HepG2 (cell line): ENCODE results near the gene TANGO6.

ENCODE experiments used
- CREB1 ChIP-seq, 2 experiments: fragments of 450-650 bp in 1 of 2; IDR thresholded peaks; 2 replicates each; pipeline ENCODE4 v1.6.1; 2016 to 2017; ENCODE audit warnings: control low read depth in 1 of 2, mild to moderate bottlenecking in 1 of 2, missing compliant biosample characterization in 1 of 2, missing genetic modification characterization in 1 of 2
- EP300 ChIP-seq, 3 experiments: sonication (generic) in 1 of 3; formaldehyde crosslinking in 1 of 3; IDR thresholded peaks; 2 replicates each; pipeline versions ENCODE4 v1.5.1 to v1.6.1; 2011 to 2020; ENCODE audit warnings: low read depth in 2 of 3, low read length in 2 of 3, borderline replicate concordance in 1 of 3, improper control_type of control experiment in 1 of 3, mild to moderate bottlenecking in 1 of 3, missing genetic modification reagents in 1 of 3, moderate library complexity in 1 of 3
- FOSL1 ChIP-seq: sonication (generic); formaldehyde crosslinking; IDR thresholded peaks from 2 replicates; pipeline ENCODE4 v1.9.0; 2021; ENCODE audit warnings: missing genetic modification reagents, borderline replicate concordance
- FOXO1 ChIP-seq: sonication (generic); formaldehyde crosslinking; IDR thresholded peaks from 2 replicates; pipeline ENCODE4 v1.4.0; 2020; ENCODE audit warnings: missing genetic modification reagents
- JUND ChIP-seq: sonication (generic); formaldehyde crosslinking; IDR thresholded peaks from 2 replicates; pipeline ENCODE4 v1.8.0; 2022; ENCODE audit warnings: mild to moderate bottlenecking, missing genetic modification reagents
- KLF13 ChIP-seq: sonication (generic); formaldehyde crosslinking; IDR thresholded peaks from 2 replicates; pipeline ENCODE4 v1.4.0; 2020; ENCODE audit warnings: mild to moderate bottlenecking, missing genetic modification reagents
- MXD4 ChIP-seq: IDR thresholded peaks from 2 replicates; pipeline ENCODE4 v1.6.1; 2016; ENCODE audit warnings: mild to moderate bottlenecking, missing biosample characterization, missing genetic modification reagents
- SMAD3 ChIP-seq: sonication (generic); formaldehyde crosslinking; IDR thresholded peaks from 2 replicates; pipeline ENCODE4 v1.4.0; 2020; ENCODE audit warnings: missing genetic modification reagents
- SMC3 ChIP-seq: IDR thresholded peaks from 2 replicates; pipeline ENCODE4 v1.6.1; 2011; ENCODE audit warnings: low read length, improper control_type of control experiment
- SP2 ChIP-seq: sonication (generic); formaldehyde crosslinking; IDR thresholded peaks from 2 replicates; pipeline ENCODE4 v1.5.1; 2020; ENCODE audit warnings: mild to moderate bottlenecking, missing genetic modification reagents
- ZNF557 ChIP-seq: sonication (generic); formaldehyde crosslinking; IDR thresholded peaks from 2 replicates; pipeline ENCODE4 v1.4.0; 2020; ENCODE audit warnings: missing genetic modification reagents
- TF ChIP-seq, protein P1 (sequence below): sonication (generic); formaldehyde crosslinking; IDR thresholded peaks from 2 replicates; pipeline ENCODE4 v1.5.0; 2020; ENCODE audit warnings: mild to moderate bottlenecking, missing genetic modification reagents, moderate library complexity
- TF ChIP-seq, protein P2 (sequence below): IDR thresholded peaks from 2 replicates; pipeline ENCODE4 v1.6.1; 2018; ENCODE audit warnings: missing genetic modification reagents

DNA sequence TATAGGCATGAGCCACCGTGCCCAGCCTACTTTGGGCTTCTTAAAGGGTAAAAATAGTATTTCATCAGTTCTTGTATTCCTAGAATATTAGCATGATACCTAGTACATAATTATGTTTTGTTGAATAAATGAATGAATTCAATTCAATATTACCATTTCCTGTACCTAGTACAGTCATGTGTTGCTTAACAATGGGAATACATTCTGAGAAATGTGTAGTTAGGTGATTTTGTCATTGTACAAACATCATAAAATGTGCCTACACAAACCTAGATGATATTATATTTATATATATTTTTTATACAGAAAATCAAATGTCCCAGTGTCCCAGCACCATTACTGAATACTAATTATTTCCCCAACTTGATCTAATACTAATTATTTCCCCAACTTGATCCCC, 176.5 kb downstream of the TANGO6 start:
- TF ChIP-seq MXD4 (CRISPR knock-in tag): no peak
- TF ChIP-seq SMAD3 (CRISPR knock-in tag): no peak
- TF ChIP-seq, protein P1, sequence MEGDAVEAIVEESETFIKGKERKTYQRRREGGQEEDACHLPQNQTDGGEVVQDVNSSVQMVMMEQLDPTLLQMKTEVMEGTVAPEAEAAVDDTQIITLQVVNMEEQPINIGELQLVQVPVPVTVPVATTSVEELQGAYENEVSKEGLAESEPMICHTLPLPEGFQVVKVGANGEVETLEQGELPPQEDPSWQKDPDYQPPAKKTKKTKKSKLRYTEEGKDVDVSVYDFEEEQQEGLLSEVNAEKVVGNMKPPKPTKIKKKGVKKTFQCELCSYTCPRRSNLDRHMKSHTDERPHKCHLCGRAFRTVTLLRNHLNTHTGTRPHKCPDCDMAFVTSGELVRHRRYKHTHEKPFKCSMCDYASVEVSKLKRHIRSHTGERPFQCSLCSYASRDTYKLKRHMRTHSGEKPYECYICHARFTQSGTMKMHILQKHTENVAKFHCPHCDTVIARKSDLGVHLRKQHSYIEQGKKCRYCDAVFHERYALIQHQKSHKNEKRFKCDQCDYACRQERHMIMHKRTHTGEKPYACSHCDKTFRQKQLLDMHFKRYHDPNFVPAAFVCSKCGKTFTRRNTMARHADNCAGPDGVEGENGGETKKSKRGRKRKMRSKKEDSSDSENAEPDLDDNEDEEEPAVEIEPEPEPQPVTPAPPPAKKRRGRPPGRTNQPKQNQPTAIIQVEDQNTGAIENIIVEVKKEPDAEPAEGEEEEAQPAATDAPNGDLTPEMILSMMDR (CRISPR knock-in tag): no peak
- TF ChIP-seq ZNF557 (CRISPR knock-in tag): no peak
- TF ChIP-seq FOSL1 (CRISPR knock-in tag): no peak
- TF ChIP-seq FOXO1 (CRISPR knock-in tag): no peak
- TF ChIP-seq, protein P2, sequence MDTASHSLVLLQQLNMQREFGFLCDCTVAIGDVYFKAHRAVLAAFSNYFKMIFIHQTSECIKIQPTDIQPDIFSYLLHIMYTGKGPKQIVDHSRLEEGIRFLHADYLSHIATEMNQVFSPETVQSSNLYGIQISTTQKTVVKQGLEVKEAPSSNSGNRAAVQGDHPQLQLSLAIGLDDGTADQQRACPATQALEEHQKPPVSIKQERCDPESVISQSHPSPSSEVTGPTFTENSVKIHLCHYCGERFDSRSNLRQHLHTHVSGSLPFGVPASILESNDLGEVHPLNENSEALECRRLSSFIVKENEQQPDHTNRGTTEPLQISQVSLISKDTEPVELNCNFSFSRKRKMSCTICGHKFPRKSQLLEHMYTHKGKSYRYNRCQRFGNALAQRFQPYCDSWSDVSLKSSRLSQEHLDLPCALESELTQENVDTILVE (CRISPR knock-in tag): no peak
- no peak for TF ChIP-seq EP300 (IDR thresholded peaks at IDR 0.05; ENCODE audit: low read depth in 2 of 2, low read length in 2 of 2)
- no peak for TF ChIP-seq EP300 (CRISPR knock-in tag; IDR thresholded peaks at IDR 0.05; ENCODE audit: borderline replicate concordance)
- TF ChIP-seq KLF13 (CRISPR knock-in tag): no peak
- no peak for TF ChIP-seq CREB1 (IDR thresholded peaks at IDR 0.05)
- no peak for TF ChIP-seq CREB1 (CRISPR knock-in tag; IDR thresholded peaks at IDR 0.05)
- TF ChIP-seq SMC3: no peak
- TF ChIP-seq SP2 (CRISPR knock-in tag): no peak
- no peak for TF ChIP-seq JUND (CRISPR knock-in tag)
